Measurements from ENCODE around the gene ISOC2.
"Not testable (repeated sequence)": the region's sequence is repeated elsewhere in the genome, so short reads cannot be mapped to it uniquely, and the experiment has no call there.

The ISOC2 gene

DNA sequence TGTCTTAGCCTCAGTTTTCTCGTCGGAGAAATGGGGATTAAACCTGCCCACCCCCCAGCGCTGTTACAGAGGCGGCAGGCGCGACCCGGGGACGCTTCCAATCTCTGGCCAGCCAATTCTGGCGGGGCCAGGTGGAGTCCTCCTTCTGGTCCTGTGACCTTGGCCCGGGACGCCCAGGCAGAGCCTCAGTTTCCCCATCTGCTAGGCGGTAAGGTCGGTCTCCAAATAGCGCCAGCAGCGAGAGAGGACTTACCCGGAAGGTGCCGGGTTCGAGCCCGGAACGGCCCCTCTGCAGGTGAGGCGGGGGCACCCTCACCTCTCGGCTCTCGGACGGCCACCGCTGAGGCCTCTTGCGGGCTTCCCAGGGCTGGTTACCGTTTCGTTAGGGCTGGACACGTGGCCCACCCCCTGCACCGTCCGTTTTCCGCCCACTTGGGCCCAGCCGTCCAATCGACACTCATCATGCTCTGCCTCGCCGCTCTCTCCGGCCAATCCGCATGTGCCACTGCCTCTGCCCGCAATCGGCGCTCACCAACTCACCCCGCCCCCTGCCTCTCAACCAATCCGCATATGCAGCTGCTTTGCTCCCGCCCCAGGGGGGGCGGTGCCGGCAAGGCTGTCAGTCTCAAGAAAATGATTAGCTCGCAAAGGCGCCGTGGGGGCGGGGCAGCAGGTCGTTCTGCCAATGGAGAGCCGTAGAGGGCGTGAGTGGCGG, at the start of gene ISOC2:
TSS of gene ISOC2 (minus strand) at position 384 of the 715 bp plus-strand sequence. CDS start 5,156 bp downstream, outside the sequence.
- peak; percentile 95 for DNase-seq

DNA sequence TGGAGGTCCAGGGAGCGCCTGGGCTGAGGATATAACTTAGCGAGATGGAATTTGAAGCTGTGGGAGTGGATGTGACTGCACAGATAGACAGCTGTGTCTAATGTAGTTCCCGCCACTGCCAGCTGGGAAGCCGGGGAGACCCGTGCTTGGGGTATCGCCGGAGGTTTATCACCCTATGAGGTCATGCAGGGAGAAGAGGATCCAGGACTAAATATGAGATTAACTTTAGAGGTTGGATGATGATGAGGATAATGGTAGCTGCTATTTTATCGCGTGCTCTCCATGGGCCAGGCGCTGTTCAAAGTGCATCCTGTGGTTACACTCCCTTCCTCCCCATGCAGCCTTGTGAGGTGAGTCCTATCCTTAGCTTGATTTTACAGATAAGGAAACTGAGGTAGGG, 46.7 kb upstream of the ISOC2 start:
- DNase-seq = no peak

DNA sequence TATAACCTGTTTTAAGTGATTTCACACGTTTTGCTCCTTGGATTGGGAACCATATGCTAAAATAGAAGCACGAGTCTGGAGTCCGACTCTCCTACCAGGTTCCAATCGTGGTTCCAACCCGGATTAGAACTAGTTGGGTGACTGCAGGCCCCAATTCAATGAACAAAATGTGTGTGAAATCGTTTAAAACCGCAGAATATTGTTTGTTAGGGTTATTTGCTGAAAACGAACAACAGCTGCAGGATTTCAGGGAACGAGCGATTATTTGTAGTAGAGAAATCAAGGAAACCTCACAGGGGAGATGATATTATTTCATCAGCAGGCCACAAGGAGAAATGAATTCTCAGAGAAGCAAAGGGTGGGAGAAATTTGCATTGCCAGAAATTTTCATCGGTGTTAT, 43.5 kb upstream of the ISOC2 start:
- no peak for DNase-seq

- no peak for DNase-seq
Measured at GRCh38 chr19:55504252-55504603, 42.8 kb upstream of the ISOC2 start.

- DNase-seq = peak; percentile 25
Measured at GRCh38 chr19:55503502-55504251, 42.2 kb upstream of the ISOC2 start.

- DNase-seq = no peak
Measured at GRCh38 chr19:55503157-55503501, 41.7 kb upstream of the ISOC2 start.

DNA sequence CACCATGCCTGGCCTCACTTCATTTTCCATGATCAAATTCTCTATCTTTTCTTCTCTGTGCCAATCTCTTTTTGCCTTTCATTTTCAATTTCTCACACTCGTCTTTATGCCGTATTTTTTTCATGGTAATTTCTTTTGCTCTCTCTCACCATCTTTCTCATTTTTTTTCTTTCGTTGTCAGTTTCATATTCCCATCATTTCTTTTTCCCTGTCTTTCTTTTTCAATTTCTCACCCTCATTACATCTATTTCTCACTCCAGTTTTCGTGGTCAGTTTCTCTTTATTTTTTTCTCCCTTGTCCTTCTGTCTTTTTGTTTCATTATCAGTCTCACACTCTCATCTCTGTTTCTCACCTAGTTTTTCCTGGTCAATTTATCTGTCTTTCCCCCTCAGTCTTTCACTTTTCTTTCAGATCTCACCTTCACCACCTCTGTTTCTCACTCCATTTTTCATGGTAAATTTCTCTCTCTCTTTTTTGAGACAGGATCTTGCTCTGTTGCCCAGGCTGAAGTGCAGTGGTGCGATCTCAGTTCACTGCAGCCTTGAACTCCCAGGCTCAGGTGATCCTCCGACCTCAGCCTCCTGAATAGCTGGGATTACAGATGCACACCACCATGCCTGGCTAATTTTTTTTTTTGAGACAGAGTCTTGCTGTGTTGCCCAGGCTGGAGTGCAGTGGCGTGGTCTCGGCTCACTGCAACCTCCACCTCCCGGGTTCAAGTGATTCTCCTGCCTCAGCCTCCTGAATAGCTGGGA, 40.9 kb upstream of the ISOC2 start:
- DNase-seq = no peak

DNA sequence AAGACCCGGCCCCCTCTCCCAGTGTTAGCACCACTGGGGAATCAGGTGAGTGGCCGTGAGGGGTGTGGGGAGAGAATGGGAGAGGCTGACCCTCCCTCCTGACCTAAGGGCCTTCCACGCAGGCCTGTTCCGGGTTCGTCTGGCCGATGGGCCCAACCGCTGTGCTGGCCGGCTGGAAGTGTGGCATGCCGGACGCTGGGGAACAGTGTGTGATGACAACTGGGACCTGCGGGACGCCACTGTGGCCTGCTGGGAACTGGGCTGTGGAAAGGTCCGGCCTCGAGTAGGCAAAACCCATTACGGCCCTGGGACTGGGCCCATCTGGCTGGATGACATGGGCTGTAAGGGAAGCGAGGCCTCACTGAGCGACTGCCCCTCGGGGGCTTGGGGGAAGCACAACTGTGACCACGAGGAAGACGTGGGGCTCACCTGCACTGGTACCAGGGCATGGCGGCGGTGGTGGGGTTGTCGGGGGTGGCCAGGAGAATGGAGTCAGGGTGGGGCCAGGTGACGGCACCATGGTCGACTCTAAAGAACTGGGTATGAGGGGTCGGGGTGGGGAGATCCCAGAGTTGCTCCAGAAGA, 39.0 kb upstream of the ISOC2 start:
- no peak for DNase-seq

DNA sequence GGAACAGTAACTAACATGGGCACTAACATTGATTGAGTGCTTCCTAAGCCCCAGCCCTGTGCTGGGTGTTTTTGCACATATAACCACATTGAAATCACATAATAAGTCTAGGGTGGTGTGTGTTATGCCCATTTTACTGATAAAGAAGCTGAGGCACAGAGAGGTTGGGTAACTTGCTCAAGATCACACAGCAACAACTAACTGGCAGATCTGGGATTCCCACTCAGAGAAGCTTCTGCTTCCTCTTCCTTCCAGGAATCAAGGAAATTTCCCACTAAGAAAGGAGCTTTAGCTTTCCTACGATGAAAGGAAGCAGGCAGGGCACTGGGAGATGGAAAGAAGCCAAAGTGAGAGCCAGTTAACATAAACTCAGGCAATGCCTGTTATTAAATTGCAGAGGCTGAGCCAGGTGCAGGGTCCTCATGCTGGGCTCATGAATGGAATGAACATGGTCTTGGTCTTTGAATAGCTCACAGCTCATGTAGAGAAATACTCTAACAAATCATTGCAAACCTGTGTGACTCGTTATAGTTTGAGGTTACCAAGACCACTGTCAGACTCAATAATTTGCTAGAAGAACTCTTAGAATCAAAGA, 36.9 kb upstream of the ISOC2 start:
- DNase-seq = no peak

DNA sequence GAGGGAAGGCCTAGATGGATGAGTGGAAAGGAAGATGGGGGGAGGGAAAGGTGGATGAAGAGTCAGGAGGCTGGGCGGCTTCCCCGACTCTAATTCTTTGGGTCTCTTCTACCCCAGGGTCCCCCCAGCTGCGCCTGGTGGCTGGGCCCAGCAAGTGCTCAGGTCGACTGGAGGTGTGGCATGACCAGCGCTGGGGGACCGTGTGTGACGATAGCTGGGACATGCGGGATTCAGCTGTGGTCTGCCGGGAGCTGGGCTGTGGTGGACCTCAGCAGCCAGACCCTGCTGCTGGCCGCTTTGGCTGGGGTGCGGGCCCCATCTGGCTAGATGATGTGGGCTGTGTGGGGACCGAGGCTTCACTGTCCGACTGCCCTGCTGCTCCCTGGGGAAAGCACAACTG, 36.3 kb upstream of the ISOC2 start:
- DNase-seq = no peak

- not testable (repeated sequence) for DNase-seq
Measured at GRCh38 chr19:55496820-55497219, 35.4 kb upstream of the ISOC2 start.

- no peak for DNase-seq
Measured at GRCh38 chr19:55495646-55496349, 34.4 kb upstream of the ISOC2 start.

GRCh38 chr19:55494172-55494761, 32.8 kb upstream of the ISOC2 start:
- DNase-seq = no peak

GRCh38 chr19:55493645-55494171, 32.3 kb upstream of the ISOC2 start:
- no peak for DNase-seq

- DNase-seq = no peak
Measured at GRCh38 chr19:55493052-55493644, 31.7 kb upstream of the ISOC2 start.

DNA sequence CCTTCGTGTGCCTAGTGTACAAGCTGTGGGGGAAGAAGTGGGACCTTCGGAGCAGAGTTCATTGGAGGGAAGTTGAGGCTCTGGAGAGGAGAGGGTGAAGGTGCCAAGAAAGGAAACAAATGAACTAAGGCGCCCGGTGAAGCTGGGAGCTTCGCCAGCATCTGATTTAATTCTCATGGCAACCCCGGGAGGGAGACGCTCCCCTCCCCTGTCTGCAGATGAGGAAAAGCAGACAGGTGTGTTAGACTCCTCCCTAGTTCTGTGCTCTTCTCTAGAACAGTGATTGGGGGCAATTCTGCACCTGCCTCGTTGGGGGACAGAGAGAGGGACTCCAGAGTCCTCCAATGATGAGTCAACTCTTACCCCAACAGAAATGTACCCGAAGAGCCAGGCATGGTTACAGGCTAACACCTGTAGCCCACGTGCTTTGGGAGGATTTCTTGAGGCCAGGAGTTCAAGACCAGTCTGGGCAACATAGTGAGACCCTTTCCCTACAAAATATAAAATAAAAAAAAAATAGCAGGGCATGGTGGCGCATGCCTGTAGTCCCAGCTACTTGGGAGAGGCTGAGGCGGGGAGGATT, 31.0 kb upstream of the ISOC2 start:
- DNase-seq = no peak

- no peak for DNase-seq
Measured at GRCh38 chr19:55491546-55492360, 30.3 kb upstream of the ISOC2 start.

- no peak for DNase-seq
Measured at GRCh38 chr19:55490478-55491432, 29.3 kb upstream of the ISOC2 start.

Measured in NCI-H1417 treated with DMSO at 0.1 percent for 48 hours (cell line).